HFF-Myc (cell line): ENCODE measurements around the gene ATP2C1.
"Not testable (repeated sequence)": the region's sequence is repeated elsewhere in the genome, so short reads cannot be mapped to it uniquely, and the experiment has no call there.

Source experiments
- DNase-seq: peaks from one replicate; pipeline ENCODE4 v3.0.0-alpha.2; 2011; ENCODE audit warnings: low read depth; ENCODE audit errors: extremely low read depth
- H3K4me3 ChIP-seq: replicated peaks from 2 replicates; pipeline ENCODE4 v1.5.1; 2011; ENCODE audit warnings: low read depth, mild to moderate bottlenecking, control low read depth, low read length
- CTCF ChIP-seq: IDR thresholded peaks from 2 replicates; pipeline ENCODE4 v1.5.1; 2012; ENCODE audit warnings: mild to moderate bottlenecking, low read depth, low read length, control low read depth; ENCODE audit errors: missing control alignments

The ATP2C1 gene

GRCh38 chr3:131028844-131029243, 135.0 kb downstream of the ATP2C1 start:
- DNase-seq = no peak
- no peak for TF ChIP-seq CTCF

GRCh38 chr3:131031660-131032059, 137.8 kb downstream of the ATP2C1 start:
- no peak overlapping the region for H3K4me3 ChIP-seq
- no peak for TF ChIP-seq CTCF
- DNase-seq = peak; percentile 51

More at GRCh38 chr3:131028844-131029243, 135.0 kb downstream of the ATP2C1 start:
- H3K4me3 ChIP-seq = no peak overlapping the region

DNA sequence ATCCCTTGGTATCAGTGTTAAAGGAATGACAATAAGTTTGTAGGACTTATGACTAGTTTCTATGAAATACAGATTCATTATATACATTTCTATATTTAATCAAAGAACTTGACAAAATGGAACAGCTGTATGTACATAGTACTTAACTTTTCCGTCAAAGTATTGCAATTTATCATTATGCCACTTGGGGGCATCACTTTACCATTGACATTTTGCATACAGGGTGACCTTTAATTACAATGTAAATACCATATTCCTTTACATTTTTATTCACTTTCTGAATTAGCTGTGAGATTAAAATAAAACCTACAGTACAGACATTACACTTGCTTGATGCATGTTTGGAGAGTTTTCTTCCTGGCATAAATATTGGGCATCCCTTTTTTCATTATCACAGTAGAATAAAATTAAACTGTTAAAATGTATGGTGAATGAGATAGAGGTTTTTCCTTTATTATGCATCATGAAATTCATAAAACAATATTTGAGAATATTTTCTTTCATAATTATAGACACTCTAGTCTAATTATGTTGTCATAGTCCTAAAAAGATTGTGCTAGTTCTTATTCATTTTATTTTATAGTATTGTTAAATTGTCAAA, 139.7 kb downstream of the ATP2C1 start:
- DNase-seq = peak; percentile 30
- TF ChIP-seq CTCF = peak; percentile 36
- no peak overlapping the region for H3K4me3 ChIP-seq

- DNase-seq = no peak
- no peak for TF ChIP-seq CTCF
- H3K4me3 ChIP-seq = no peak overlapping the region
Observed at GRCh38 chr3:131036200-131036816, 142.4 kb downstream of the ATP2C1 start.

- no peak overlapping the region for H3K4me3 ChIP-seq
- DNase-seq = no peak
- TF ChIP-seq CTCF = no peak
Observed at GRCh38 chr3:131036986-131037385, 143.1 kb downstream of the ATP2C1 start.

DNA sequence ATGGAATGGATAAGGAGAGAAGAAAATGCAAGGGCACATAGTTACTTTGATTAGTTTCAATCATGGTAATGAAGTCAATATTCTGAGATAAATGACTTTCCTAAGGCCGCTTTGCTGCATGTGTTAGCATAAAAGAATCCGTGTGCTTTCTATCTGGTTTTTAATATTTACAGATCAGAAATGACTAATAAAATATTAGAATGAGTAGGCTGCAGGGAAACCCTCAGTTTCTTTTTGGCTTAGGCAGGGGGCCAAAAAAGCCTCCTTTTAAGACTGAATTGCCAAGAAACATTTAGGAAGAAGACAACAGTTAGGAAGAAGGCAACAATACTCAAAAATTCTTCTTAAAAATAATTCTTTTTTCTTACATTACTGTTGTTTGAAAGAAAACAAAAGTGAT, 144.4 kb downstream of the ATP2C1 start:
- no peak for DNase-seq
- TF ChIP-seq CTCF = no peak
- H3K4me3 ChIP-seq = no peak overlapping the region

GRCh38 chr3:131042271-131042985, 148.5 kb downstream of the ATP2C1 start:
- DNase-seq, H3K4me3 ChIP-seq: not testable (repeated sequence)
